T-helper 1 cell treated with Interleukin-12 subunit alpha and Interleukin-12 subunit beta and Interleukin-4 antibody, amounts not matched to agents 30 μg/mL and 1 μg/mL, for 36 hours (primary cell): ENCODE measurements around the gene SOBP.
"Not testable (repeated sequence)": the region's sequence is repeated elsewhere in the genome, so short reads cannot be mapped to it uniquely, and the experiment has no call there.

Source experiments
- H3K27ac Mint-ChIP-seq: one replicate; pipeline ENCODE4 v1.8.0; 2021; ENCODE audit warnings: mild to moderate bottlenecking, mixed read lengths
- H3K27me3 Mint-ChIP-seq: one replicate; pipeline ENCODE4 v1.8.0; 2021; ENCODE audit warnings: low read depth, mixed read lengths
- H3K36me3 Mint-ChIP-seq: one replicate; pipeline ENCODE4 v1.8.0; 2021; ENCODE audit warnings: low read depth, mixed read lengths
- H3K4me1 Mint-ChIP-seq: one replicate; pipeline ENCODE4 v1.8.0; 2021; ENCODE audit warnings: low read depth, mixed read lengths
- H3K4me3 Mint-ChIP-seq: one replicate; pipeline ENCODE4 v1.8.0; 2021; ENCODE audit warnings: mild to moderate bottlenecking, moderate library complexity, mixed read lengths
- H3K9me3 Mint-ChIP-seq: one replicate; pipeline ENCODE4 v1.8.0; 2021; ENCODE audit warnings: mixed read lengths

Gene SOBP

DNA sequence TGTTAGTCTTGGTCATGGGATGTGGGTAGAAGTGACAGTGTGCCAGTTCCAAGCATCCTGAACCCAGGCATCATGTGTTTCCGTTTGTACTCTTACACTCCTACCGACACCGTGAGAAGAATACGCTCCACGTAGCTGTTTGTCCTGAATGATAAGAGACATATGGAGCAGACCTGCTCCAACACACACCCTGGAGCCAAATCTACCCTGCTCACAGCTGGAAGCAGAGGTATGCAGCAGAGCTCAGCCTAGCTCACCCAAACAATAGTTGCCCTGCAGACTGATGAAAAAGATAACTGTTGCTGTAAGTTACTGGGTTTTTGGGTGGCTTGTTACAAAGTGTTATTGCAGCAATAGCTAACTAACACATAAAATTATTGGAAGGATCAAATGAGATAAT lies 16.3 kb upstream of the SOBP start:
- Mint-ChIP-seq H3K36me3 (no peaks in the 10 kb centered on the region), H3K4me1 (no peaks in the 10 kb centered on the region)

DNA sequence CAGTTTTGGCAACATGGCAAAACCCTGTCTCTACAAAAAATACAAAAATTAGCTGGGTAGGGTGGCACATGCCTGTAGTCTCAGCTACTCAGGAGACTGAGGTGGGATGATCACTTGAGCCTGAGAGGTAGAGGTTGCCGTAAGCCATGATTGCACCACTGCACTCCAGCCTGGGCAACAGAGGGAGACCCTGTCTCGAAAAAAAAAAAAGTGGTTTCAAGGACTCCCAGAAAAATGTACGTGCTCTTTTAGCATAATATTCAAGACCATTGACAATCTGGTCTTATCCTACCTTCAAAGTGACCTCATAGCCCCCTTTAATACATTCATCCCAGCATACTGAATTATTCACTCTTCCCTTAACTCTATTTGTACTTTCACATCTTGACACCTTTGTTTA lies 14.6 kb upstream of the SOBP start:
- not testable (repeated sequence) for H3K27ac Mint-ChIP-seq, H3K4me1 Mint-ChIP-seq, H3K4me3 Mint-ChIP-seq, H3K36me3 Mint-ChIP-seq, H3K9me3 Mint-ChIP-seq
- peaks cover 42% of the 10 kb centered on the region for H3K27me3 Mint-ChIP-seq

More for the DNA sequence above, 16.3 kb upstream of the SOBP start:
- Mint-ChIP-seq H3K4me3 (no peak overlapping the region), H3K27ac (no peak overlapping the region), H3K9me3 (no peaks in the 10 kb centered on the region), H3K27me3 (peaks cover 32% of the 10 kb centered on the region)

DNA sequence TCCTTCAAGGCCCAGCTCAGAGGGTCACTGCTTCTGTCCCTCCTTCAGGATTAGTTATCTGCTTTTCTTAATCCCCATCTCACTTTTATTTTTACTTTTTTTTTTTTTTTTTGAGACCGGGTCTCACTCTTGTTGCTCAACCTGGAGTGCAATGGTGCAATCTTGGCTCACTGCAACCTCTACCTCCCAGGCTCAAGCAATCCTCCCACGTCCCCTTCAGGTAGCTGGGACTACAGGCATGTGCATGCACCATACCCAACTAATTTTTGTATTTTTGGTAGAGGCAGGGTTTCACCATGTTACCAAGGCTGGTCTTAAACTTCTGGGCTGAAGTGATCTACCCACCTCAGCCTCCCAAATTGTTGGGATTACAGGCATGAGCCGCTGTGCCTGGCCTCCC lies 14.1 kb upstream of the SOBP start:
- H3K4me3 Mint-ChIP-seq, H3K36me3 Mint-ChIP-seq, H3K9me3 Mint-ChIP-seq, H3K4me1 Mint-ChIP-seq, H3K27ac Mint-ChIP-seq: not testable (repeated sequence)
- peaks cover 46% of the 10 kb centered on the region for H3K27me3 Mint-ChIP-seq

DNA sequence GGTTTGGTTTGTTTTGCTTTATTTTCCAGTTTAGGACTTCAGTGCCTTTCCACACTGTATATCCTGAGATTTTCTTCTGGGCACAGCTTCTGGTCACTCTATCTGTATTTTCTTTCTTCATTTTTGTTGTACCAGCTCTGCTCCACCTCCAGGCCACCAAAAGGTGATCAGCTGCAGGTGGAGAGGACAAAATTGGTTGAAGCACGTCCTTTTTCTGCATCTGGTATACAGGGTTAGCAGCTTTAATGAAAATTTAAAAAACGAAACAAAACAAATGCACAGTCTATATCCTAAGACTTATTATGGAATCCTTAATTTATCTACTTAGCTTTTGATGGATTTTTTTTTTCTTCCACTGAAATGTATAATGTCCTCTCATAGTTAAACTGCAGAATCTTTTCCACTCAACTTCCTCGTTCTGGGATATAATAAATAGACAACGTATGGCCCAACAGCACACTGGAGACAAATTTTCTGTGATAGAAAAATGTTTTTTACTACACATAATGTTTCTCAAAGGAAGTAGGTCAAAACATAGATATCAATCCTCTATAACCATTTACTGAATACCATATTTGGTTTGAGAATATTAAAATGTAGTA lies 10.7 kb upstream of the SOBP start:
- Mint-ChIP-seq H3K4me3 (no peak overlapping the region), H3K27me3 (peaks cover 50% of the 10 kb centered on the region), H3K9me3 (no peaks in the 10 kb centered on the region), H3K4me1 (no peaks in the 10 kb centered on the region), H3K36me3 (no peaks in the 10 kb centered on the region), H3K27ac (no peak overlapping the region)

DNA sequence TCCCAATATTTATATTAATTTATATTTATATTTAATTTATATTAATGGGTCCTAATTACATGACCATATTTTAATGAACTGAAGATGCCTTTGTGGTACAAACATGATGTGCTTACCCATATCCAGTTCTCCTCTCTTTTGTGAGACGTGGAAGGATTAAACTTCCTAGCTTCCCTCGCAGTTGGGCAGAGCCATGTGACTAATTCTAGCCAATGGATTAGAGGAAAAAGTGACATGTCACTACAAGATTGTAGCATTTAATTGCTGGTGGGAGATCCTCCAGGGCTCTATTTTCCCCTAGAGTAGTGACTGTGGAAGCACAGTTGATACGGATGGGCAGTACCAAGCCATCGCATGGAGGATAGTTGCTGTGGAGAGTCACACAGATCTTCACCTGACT lies 4.8 kb upstream of the SOBP start:
- Mint-ChIP-seq H3K4me1 (peaks cover 5% of the 10 kb centered on the region), H3K9me3 (no peaks in the 10 kb centered on the region), H3K27me3 (peaks cover 67% of the 10 kb centered on the region), H3K36me3 (no peaks in the 10 kb centered on the region), H3K27ac (no peak overlapping the region), H3K4me3 (no peak overlapping the region)

DNA sequence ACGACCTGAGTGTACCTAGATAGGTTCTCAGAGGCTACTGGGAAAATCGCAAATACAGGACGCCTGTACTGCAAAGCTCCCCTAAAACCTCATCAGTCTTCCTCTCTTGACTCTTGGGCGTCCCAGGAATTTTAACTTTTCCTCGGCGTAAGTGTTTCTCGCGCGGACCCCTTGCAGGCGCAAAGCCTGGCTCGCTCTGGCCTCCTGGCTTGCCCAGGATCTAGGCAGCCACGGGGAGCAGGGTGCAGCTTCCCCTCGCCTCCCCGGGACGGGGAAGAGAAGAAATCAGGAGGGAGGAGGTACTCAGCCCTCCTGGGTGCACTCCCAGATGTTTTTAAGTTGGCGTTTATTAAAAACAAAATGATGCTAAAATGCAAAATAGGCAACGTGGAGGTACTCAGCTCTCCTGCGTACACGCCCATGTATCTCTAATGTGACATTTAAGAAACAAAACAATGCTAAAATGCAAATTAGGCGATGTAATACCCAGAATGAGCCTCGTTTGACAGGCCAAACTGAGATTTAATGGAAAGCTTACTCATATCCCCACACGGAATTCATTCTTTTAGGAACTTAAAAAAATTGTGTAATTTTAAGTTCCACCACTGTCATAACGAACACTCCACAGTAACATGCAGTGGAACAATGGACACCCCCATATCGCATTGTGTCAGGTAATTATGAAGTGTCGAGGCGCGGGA lies 1.6 kb upstream of the SOBP start:
- Mint-ChIP-seq H3K27ac (no peak overlapping the region), H3K27me3 (peaks cover 59% of the 10 kb centered on the region)

DNA sequence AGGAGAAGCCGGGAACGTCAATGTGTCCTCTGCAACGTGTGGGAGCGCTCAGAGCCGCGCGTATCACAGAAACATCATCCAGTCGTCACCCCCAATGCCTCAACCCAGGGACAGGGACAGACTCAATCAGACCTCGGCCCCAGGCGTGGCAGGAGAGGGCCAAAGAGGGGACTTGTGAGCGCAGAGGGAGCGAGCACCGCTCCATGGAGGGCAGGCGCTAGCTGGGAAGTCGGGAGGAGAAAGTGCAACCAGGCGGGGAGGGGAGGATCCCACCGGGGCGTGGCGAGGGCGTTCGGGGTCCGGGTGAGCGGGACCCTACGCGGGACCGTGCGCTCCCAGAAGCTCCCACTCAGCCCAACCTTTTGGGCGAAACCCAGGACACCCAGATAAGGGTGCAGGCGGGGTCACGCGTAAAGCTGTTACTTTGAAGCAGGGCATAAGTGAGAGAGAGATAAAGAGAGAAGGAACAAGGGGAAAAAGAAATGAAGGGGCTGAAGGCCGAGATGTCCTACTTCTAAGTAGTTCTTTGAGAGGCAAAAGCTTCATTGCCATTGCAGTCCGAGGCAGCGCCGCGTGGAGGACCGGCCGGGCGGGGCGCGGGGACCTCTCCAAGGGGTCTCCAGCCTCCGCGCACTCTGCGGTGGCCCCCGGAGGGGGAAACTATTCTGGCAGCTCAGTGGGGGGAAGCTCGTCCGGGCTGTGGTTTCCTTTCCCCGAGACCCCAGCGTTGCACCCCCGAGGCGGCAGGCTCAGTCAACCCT lies 862 bp upstream of the SOBP start:
- Mint-ChIP-seq H3K4me1 (peaks cover 12% of the 10 kb centered on the region), H3K27me3 (peaks cover 54% of the 10 kb centered on the region), H3K4me3 (peak overlapping the region; percentile 85), H3K9me3 (no peaks in the 10 kb centered on the region), H3K27ac (peak overlapping the region; percentile 41), H3K36me3 (no peaks in the 10 kb centered on the region)

More for the DNA sequence above, 1.6 kb upstream of the SOBP start:
- Mint-ChIP-seq H3K9me3 (no peaks in the 10 kb centered on the region), H3K36me3 (no peaks in the 10 kb centered on the region), H3K4me1 (peaks cover 12% of the 10 kb centered on the region), H3K4me3 (peak overlapping the region; percentile 85)

DNA sequence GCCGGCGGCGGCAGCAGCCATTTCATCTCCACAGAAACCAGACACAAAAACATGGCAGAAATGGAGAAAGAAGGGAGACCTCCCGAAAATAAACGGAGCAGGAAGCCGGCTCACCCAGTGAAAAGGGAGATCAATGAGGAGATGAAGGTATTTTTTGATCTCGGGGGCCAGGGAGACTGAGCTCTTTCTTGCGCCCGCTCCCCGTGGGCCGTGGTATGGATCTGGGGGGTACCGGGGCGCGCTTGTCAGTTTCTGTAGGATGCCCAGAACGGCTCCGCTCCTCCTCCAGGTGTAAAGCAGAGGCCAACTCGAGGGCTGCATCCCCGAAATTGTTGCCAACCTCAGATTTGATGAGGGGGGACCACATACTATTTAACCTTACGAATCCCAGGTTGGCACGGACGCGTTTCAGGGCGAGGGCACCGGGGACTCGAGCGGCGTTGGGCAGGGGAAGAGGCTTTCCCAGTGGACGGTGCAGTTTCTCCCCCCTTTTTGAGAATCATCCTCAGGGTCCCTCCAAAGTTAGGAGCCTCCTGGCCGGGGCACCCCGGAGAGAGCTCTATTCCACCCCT lies 735 bp downstream of the SOBP start:
- Mint-ChIP-seq H3K36me3 (no peaks in the 10 kb centered on the region), H3K27me3 (peaks cover 42% of the 10 kb centered on the region), H3K4me1 (peaks cover 14% of the 10 kb centered on the region), H3K27ac (no peak overlapping the region), H3K9me3 (no peaks in the 10 kb centered on the region), H3K4me3 (peak overlapping the region; percentile 83)

DNA sequence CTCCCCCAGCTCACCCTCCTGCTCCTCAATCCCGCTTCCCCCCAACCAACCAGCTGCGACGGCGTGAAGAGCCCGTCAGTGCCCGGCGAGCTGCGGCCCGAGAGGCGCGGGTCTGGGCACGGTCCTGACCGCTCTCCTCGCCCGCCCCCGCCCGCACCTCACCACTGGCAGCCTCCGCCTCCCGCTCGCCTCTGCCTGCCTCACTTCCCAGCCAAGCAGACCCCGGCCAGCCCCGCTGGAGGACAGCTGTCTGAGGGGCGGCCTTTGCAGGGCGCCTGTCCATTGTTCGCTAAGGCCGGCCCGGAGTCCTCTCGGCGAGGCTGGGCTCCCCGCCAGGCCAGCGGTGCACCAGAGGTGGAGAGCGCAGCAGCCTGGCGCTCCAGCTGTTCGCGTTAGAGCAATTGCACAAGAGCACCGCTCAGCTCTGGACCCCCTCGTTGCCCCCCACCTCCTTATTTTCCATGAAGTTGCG lies 1.3 kb downstream of the SOBP start:
- peak overlapping the region; percentile 83 for H3K4me3 Mint-ChIP-seq
- no peaks in the 10 kb centered on the region for H3K9me3 Mint-ChIP-seq
- peaks cover 38% of the 10 kb centered on the region for H3K27me3 Mint-ChIP-seq
- no peak overlapping the region for H3K27ac Mint-ChIP-seq
- H3K4me1 Mint-ChIP-seq = peaks cover 14% of the 10 kb centered on the region
- no peaks in the 10 kb centered on the region for H3K36me3 Mint-ChIP-seq

DNA sequence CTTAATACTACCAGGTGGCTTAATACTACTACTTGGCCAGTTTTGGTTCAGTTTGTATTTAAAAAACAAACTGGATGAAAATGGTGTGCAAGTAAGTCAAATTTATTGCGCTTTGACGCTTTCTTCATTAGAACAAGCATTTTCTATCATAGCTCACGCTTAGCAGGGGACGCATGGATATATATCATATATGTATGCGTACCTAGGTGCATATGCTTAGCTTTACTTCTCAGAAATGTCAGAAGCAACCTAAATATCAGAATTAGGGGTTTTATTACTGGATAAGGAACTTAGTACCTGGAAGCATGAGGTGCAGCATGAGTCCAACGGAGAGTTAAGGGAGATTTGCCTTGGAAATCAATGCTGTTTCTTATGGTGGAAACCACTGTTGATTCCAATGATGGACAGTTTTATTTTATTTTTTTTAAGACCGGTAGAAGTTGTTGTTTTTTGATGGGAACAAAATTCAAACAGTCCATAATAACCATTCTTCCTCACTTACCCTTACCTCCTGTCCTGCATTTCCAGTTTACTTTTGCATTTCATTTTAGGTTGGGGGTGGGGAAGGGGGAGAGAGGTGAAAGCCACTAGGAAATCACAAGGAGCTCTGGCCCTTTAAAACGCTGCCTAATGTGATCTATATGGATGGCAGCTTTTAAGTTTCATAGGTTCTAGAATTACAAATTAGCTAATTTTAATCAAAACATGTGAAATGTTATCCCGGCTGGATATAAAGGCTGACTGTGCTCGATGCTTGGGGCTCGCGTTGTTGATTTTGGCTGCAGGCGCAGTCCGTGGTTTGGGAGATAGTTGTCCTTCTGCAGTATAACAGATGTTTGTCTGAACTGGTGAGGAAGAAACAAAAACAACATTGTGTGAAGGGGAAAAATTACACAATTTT lies 2.1 kb downstream of the SOBP start:
- Mint-ChIP-seq H3K36me3 (no peaks in the 10 kb centered on the region), H3K4me3 (peak overlapping the region; percentile 49), H3K9me3 (no peaks in the 10 kb centered on the region), H3K27me3 (peaks cover 39% of the 10 kb centered on the region), H3K4me1 (peaks cover 14% of the 10 kb centered on the region), H3K27ac (no peak overlapping the region)

DNA sequence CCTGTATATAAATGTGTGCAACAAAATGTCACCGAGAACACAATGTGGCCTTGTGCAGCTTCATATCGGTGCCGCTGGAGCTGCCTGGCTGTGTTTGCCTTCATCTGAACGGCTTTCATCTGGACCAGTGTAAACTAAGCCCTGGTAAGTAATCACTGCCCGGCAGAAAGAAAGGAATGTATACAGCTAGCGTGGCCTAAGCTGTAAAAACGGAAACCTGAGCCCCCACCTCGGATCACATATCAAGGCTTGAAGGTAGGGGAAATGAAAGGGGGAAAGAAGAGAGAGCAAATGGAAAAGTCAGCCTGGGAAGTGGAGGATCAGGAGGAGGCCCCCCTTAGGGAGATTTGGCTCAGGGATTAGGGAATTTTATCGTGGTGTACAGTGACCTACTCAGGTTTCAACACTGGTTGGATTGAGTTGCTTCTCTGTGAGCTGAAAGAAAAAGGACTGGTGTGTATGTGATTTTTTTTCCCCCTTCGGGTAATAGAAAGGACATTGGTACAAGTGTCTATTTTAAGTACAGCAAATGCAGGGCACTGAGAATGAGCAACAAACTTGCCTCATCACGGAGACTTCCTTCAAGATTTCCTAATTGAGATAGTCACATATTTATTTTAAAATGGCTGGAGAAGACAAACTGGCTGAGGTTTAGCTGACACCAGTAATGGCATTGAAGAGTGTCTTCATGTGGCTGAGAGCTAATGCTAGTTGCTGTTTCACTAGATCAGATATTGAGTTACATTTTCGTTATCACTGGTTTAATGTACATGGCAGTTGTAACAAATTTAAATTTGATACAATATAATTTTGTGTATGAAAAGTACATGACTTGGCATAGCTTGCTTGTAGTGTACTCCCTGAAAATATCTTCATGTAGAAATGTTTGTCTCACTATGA lies 3.5 kb downstream of the SOBP start:
- H3K4me3 Mint-ChIP-seq = no peak overlapping the region

DNA sequence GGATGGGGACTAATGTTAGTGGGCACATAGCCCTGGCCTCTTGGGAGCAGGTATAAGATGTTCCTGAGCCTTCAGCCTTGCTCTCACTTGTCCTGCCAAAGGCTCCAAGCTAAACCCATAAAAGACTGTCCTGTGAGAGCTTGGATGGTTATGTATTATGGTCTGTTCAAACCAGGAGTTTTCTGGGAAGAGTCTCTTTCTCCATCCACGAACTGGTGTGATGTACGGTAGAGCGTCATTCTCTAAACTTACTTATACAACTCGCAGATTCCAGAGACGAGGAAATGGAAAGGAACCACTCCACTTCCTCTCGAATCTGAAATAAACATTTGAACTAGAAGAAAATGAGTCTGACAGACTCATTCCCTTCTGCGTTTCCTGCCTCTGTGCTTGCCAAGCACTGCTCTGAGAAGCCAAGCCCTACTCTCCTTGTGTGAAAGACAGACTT lies 5.3 kb downstream of the SOBP start:
- Mint-ChIP-seq H3K9me3 (no peaks in the 10 kb centered on the region), H3K4me3 (no peak overlapping the region), H3K27me3 (peaks cover 32% of the 10 kb centered on the region), H3K27ac (no peak overlapping the region), H3K4me1 (peaks cover 9% of the 10 kb centered on the region), H3K36me3 (no peaks in the 10 kb centered on the region)

More for the DNA sequence above, 3.5 kb downstream of the SOBP start:
- H3K4me1 Mint-ChIP-seq = peaks cover 13% of the 10 kb centered on the region
- no peaks in the 10 kb centered on the region for H3K9me3 Mint-ChIP-seq
- no peak overlapping the region for H3K27ac Mint-ChIP-seq
- peaks cover 34% of the 10 kb centered on the region for H3K27me3 Mint-ChIP-seq
- H3K36me3 Mint-ChIP-seq = no peaks in the 10 kb centered on the region

DNA sequence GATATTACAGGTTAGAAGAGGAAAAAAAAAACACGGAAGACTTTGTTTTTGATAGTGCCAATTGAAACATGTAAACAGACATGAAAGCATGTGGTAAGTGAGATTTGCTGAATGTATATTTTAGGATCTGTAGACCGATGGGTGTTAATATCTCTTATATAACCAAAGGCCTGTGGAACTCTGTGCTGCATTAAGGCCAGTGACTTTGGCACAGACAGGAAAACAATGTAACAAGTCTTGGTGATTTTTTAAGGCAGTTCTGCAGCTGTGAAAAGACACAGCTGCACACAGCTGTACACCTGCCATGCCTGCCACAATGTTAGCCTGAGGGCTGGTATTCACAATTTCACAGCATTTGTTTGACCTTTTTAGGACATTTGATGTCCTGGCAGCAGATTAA lies 6.1 kb downstream of the SOBP start:
- H3K4me3 Mint-ChIP-seq = no peak overlapping the region
- H3K4me1 Mint-ChIP-seq = peaks cover 5% of the 10 kb centered on the region
- H3K36me3 Mint-ChIP-seq = no peaks in the 10 kb centered on the region
- H3K27ac Mint-ChIP-seq = no peak overlapping the region
- no peaks in the 10 kb centered on the region for H3K9me3 Mint-ChIP-seq
- H3K27me3 Mint-ChIP-seq = peaks cover 28% of the 10 kb centered on the region
